GM19240 (cell line): Measurements from ENCODE around the gene EEFSEC.
A peak's percentile ranks its signal among the peaks of the same experiment; 100 is the strongest.

Experiments used
- DNase-seq: peaks from one replicate; pipeline ENCODE4 v3.0.0; 2011; ENCODE audit warnings: low spot score; ENCODE audit not compliant: insufficient read length

The EEFSEC gene

GRCh38 chr3:128153156-128154041, at the start of gene EEFSEC:
Gene EEFSEC (plus strand): TSS chr3:128153481. CDS start chr3:128153508, 27 bp downstream.
- peak; percentile 66 for DNase-seq

GRCh38 chr3:128107834-128108233, 45.4 kb upstream of the EEFSEC start:
- DNase-seq: no peak

- DNase-seq: no peak
These were observed 42.1 kb upstream of the EEFSEC start for GRCh38 chr3:128111147-128111546.

GRCh38 chr3:128112357-128112968, 40.8 kb upstream of the EEFSEC start:
- DNase-seq: no peak

GRCh38 chr3:128113817-128114794, 39.2 kb upstream of the EEFSEC start:
- no peak for DNase-seq

- no peak for DNase-seq
These were observed 31.3 kb upstream of the EEFSEC start for GRCh38 chr3:128122013-128122412.

- DNase-seq: no peak
These were observed 30.1 kb upstream of the EEFSEC start for GRCh38 chr3:128123156-128123537.

- DNase-seq: peak; percentile 92
These were observed 29.5 kb upstream of the EEFSEC start, which contains the start of gene RUVBL1 for GRCh38 chr3:128123538-128124368. Gene RUVBL1 (minus strand): TSS chr3:128123812. CDS start chr3:128123724, 88 bp downstream.

- DNase-seq: no peak
These were observed 26.0 kb upstream of the EEFSEC start for GRCh38 chr3:128127236-128127635.

GRCh38 chr3:128128251-128128650, 25.0 kb upstream of the EEFSEC start:
- no peak for DNase-seq

- DNase-seq: no peak
These were observed 21.2 kb upstream of the EEFSEC start for GRCh38 chr3:128131897-128132646.

- no peak for DNase-seq
These were observed 19.9 kb upstream of the EEFSEC start for GRCh38 chr3:128133273-128133883.

- DNase-seq: no peak
These were observed 9.8 kb upstream of the EEFSEC start for GRCh38 chr3:128143496-128143895.

- DNase-seq: no peak
These were observed 8.6 kb upstream of the EEFSEC start for GRCh38 chr3:128144512-128145187.

GRCh38 chr3:128145279-128145678, 8.0 kb upstream of the EEFSEC start:
- DNase-seq: no peak

GRCh38 chr3:128146201-128146600, 7.1 kb upstream of the EEFSEC start:
- DNase-seq: no peak

GRCh38 chr3:128149650-128150049, 3.6 kb upstream of the EEFSEC start:
- DNase-seq: no peak

GRCh38 chr3:128151758-128152274, 1.5 kb upstream of the EEFSEC start:
- DNase-seq: no peak
